GM12878 (cell line): ENCODE measurements around the gene ARTN. TPM values are rescaled to one million over a fixed set of nuclear protein-coding genes. Genes with fewer than 3 reads are reported as not detected.

ENCODE experiments used
- ATAC-seq: fragments of 200-7000 bp; cut with Tn5 transposase; 3 replicates; pipeline ENCODE4 v1.9.1; 2020; ENCODE audit warnings: mild to moderate bottlenecking, moderate library complexity
- BruUV-seq: library from RNA; stranded (reverse); fragments of 400-500 nt; replicated peaks from 2 replicates; lab custom pipeline; 2021; lab: Mats Ljungman, UMichigan
- CTCF ChIA-PET: fragments of 300-600 bp; sonication (Branson Sonifier 250); formaldehyde crosslinking; extraction: SDS; loops from one replicate; lab custom pipeline; 2021; ENCODE audit warnings: inconsistent platforms; lab: Yijun Ruan, JAX
- POLR2A ChIA-PET: fragments of 350-600 bp; formaldehyde crosslinking; extraction: SDS; loops from one replicate; lab custom pipeline; 2021; ENCODE audit warnings: inconsistent platforms; lab: Charles Lee
- RAD21 ChIA-PET: fragments of 300-600 bp; sonication (Branson Sonifier 250); formaldehyde crosslinking; loops from one replicate; lab custom pipeline; 2023; ENCODE audit warnings: antibody characterized with exemption; ENCODE audit not compliant: unreplicated experiment; lab: Charles Lee
- SMC1A ChIA-PET: fragments of 300-600 bp; sonication (Branson Sonifier 250); formaldehyde crosslinking; loops from one replicate; lab custom pipeline; 2023; ENCODE audit not compliant: unreplicated experiment, uncharacterized antibody; lab: Charles Lee
- DNase-seq: peaks from one replicate; pipeline ENCODE4 v3.0.0-alpha.2; 2011; ENCODE audit warnings: low read depth, low spot score
- FAIRE-seq: peaks from 3 replicates; lab custom pipeline; 2011; peaks lifted over from hg19 to GRCh38; lab: Jason Lieb, UNC
- H2AFZ ChIP-seq: 2 replicates; pipeline ENCODE4 v1.6.0; 2011; ENCODE audit warnings: low read depth, low read length, control low read depth; ENCODE audit not compliant: control insufficient read depth
- H3K27ac ChIP-seq: 2 replicates; pipeline ENCODE4 v1.5.1; 2011; ENCODE audit warnings: control low read depth; ENCODE audit not compliant: control insufficient read depth, insufficient read depth
- H3K27me3 ChIP-seq, 2 experiments: replicated peaks in 1 of 2; 2 replicates each; pipeline versions ENCODE4 v1.6.0 to v1.6.1; 2011; ENCODE audit warnings: low read length in 1 of 2; ENCODE audit not compliant: control insufficient read depth in 2 of 2, insufficient read depth in 2 of 2
- H3K36me3 ChIP-seq, 2 experiments: 2 replicates each; pipeline ENCODE4 v1.5.1; 2011; ENCODE audit warnings: low read length in 1 of 2; ENCODE audit not compliant: control insufficient read depth in 2 of 2, insufficient read depth in 2 of 2
- H3K4me1 ChIP-seq: 2 replicates; pipeline ENCODE4 v1.6.1; 2011; ENCODE audit warnings: mild to moderate bottlenecking, low read length, moderate library complexity, mixed read lengths; ENCODE audit not compliant: control insufficient read depth, insufficient read depth
- H3K4me2 ChIP-seq: 2 replicates; pipeline ENCODE4 v1.6.0; 2011; ENCODE audit warnings: control low read depth; ENCODE audit not compliant: control insufficient read depth, insufficient read depth
- H3K4me3 ChIP-seq: fragments of 200-600 bp; sonication (generic); 2 replicates; pipeline ENCODE4 v1.5.1; 2016
- H3K79me2 ChIP-seq: 2 replicates; pipeline ENCODE4 v1.6.0; 2011; ENCODE audit warnings: low read length; ENCODE audit not compliant: control insufficient read depth, insufficient read depth
- H3K9ac ChIP-seq: 2 replicates; pipeline ENCODE4 v1.8.0; 2011; ENCODE audit warnings: low read length, control low read depth, mixed read lengths; ENCODE audit not compliant: control insufficient read depth, insufficient read depth
- H3K9me3 ChIP-seq: replicated peaks from 3 replicates; pipeline ENCODE4 v1.5.1; 2011; ENCODE audit warnings: mild to moderate bottlenecking, low read length; ENCODE audit not compliant: control insufficient read depth, insufficient read depth
- H4K20me1 ChIP-seq: 2 replicates; pipeline ENCODE4 v1.6.0; 2011; ENCODE audit not compliant: control insufficient read depth, insufficient read depth
- CBX3 ChIP-seq: fragments of 200-600 bp; sonication (generic); IDR thresholded peaks from 2 replicates; pipeline ENCODE4 v1.6.1; 2016; ENCODE audit warnings: low read depth, borderline replicate concordance
- FOXK2 ChIP-seq: fragments of 450-650 bp; IDR thresholded peaks from 2 replicates; pipeline ENCODE4 v1.6.1; 2017; ENCODE audit warnings: mild to moderate bottlenecking, moderate library complexity
- MAX ChIP-seq: IDR thresholded peaks from 2 replicates; pipeline ENCODE4 v1.6.1; 2012; ENCODE audit warnings: low read depth, low read length, improper control_type of control experiment
- MXI1 ChIP-seq: fragments of 150-350 bp; IDR thresholded peaks from 2 replicates; pipeline ENCODE4 v1.6.1; 2011; ENCODE audit warnings: low read depth, mild to moderate bottlenecking, inconsistent platforms, low read length, improper control_type of control experiment
- NBN ChIP-seq: fragments of 450-650 bp; IDR thresholded peaks from 2 replicates; pipeline ENCODE4 v1.6.1; 2016
- PAX8 ChIP-seq: fragments of 450-650 bp; IDR thresholded peaks from 2 replicates; pipeline ENCODE4 v1.6.1; 2017; ENCODE audit warnings: mild to moderate bottlenecking, moderate library complexity
- PRDM15 ChIP-seq: fragments of 450-650 bp; formaldehyde crosslinking; IDR thresholded peaks from 2 replicates; pipeline ENCODE4 v1.4.0; 2020; ENCODE audit warnings: mild to moderate bottlenecking, moderate library complexity
- SIN3A ChIP-seq: IDR thresholded peaks from 2 replicates; pipeline ENCODE4 v1.6.1; 2012; ENCODE audit warnings: low read depth, low read length, improper control_type of control experiment
- SP1 ChIP-seq: IDR thresholded peaks from one replicate; pipeline ENCODE4 v1.6.1; 2011; ENCODE audit warnings: low read depth, low read length
- USF1 ChIP-seq: IDR thresholded peaks from 2 replicates; pipeline ENCODE4 v1.6.1; 2011; ENCODE audit warnings: borderline replicate concordance, low read depth, mild to moderate bottlenecking, moderate library complexity, mixed read lengths, low read length; ENCODE audit not compliant: insufficient read depth; ENCODE audit errors: extremely low read length
- ZBED1 ChIP-seq: IDR thresholded peaks from 2 replicates; pipeline ENCODE4 v1.6.1; 2016; ENCODE audit warnings: borderline replicate concordance
- ZNF687 ChIP-seq: fragments of 450-650 bp; IDR thresholded peaks from 2 replicates; pipeline ENCODE4 v1.6.1; 2017; ENCODE audit warnings: mild to moderate bottlenecking, moderate library complexity
- WGBS: methylation state at CpG from one replicate; pipeline ENCODE4 v1.1.6; 2016; ENCODE audit warnings: low lambda C conversion rate; ENCODE audit not compliant: insufficient replicate concordance, insufficient coverage; ENCODE audit errors: missing lambda C conversion rate; 5-methylcytosine and 5-hydroxymethylcytosine counted together
- in situ Hi-C: fragments of 300-500 bp; cut with MboI; formaldehyde crosslinking; loops from 9 replicates; pipeline ENCODE4 v1.14.3; 2018; ENCODE audit warnings: mixed read lengths
- intact Hi-C: fragments of 100-400 bp; cut with micrococcal nuclease; formaldehyde crosslinking; loops from one replicate; pipeline ENCODE4 v1.14.2; 2022; ENCODE audit not compliant: unreplicated experiment
- polyA plus RNA-seq, 11 experiments: library from polyadenylated mRNA; depleted of rRNA in 4 of 11; unstranded in 6 of 11; stranded (reverse) in 5 of 11; fragments of >200 nt; fragmentation: Nextera tagmentation in 4 of 11; fragmentation: Illumina TruSeq in 1 of 11; extraction: Ambion mirVana in 4 of 11; extraction: Trizol in 1 of 11; gene quantifications; 1 replicate in 1 of 11; 2 replicates in 10 of 11; pipeline versions ENCODE4 v1.2.1 to v1.2.3, GENCODE V29; 2011 to 2016; ENCODE audit warnings: inconsistent platforms in 2 of 11, missing spikeins in 2 of 11, low read depth in 1 of 11
- total RNA-seq, 4 experiments: library from RNA; depleted of rRNA in 3 of 4; stranded (reverse); fragments of >200 nt in 3 of 4; fragmentation: Illumina TruSeq in 1 of 4; extraction: Trizol in 1 of 4; gene quantifications; 2 replicates each; pipeline versions ENCODE4 v1.2.1 to v1.2.3, GENCODE V29; 2013 to 2021

ARTN gene
- total and polyA plus RNA-seq, 10 of the 15 experiments (the other 5 are each of a cell fraction or from before 2014, with no cell fraction given) = 0.06 to 2.1 (median 0.34) TPM; not detected in 1

GRCh38 chr1:43978264-43978550 is 44.6 kb downstream of the ARTN start:
- H3K79me2 ChIP-seq = peaks cover 45% of the 10 kb centered on the region
- ChIA-PET SMC1A (interaction anchor here (1.3 kb wide), 1 partner anchor 15 kb away, joined by 3 read pairs; no protein-coding TSS in a partner anchor), POLR2A (interaction anchor here (1.3 kb wide), 1 partner anchor 14 kb away, joined by 4 read pairs; no protein-coding TSS in a partner anchor), CTCF (interaction anchor here (1.0 to 1.4 kb wide), 3 partner anchors 12 to 43 kb away, joined by 3 to 5 read pairs (median 3); no protein-coding TSS in a partner anchor), RAD21 (no interaction called here)
- no peak overlapping the region for H3K27ac ChIP-seq
- H3K9ac ChIP-seq = no peak overlapping the region; the same call in 1 of the 2 replicates
- H3K27me3 ChIP-seq = no peaks in the 10 kb centered on the region
- in situ Hi-C loops = no loop called here
- no peaks in the 10 kb centered on the region for H4K20me1 ChIP-seq
- DNase-seq (no peak), ATAC-seq (no peak), FAIRE-seq (no peak)
- H3K9me3 ChIP-seq = no peaks in the 10 kb centered on the region
- H3K4me1 ChIP-seq = peaks cover 30% of the 10 kb centered on the region
- peak overlapping the region; percentile 94 for H3K4me2 ChIP-seq
- no peak overlapping the region for H2AFZ ChIP-seq
- peaks cover 0 to 7% of the 10 kb centered on the region in 2 experiments for H3K36me3 ChIP-seq
- no TSS peak for BruUV-seq
- intact Hi-C loops = no loop called here
- peak overlapping the region; percentile 69; the same call in 1 of the 2 replicates for H3K4me3 ChIP-seq
- WGBS = 67% methylated on average over 5 of the region's 5 CpGs
- TF ChIP-seq SP1 (no peak), USF1 (no peak), MXI1 (no peak), ZBED1 (no peak), MAX (no peak), FOXK2 (no peak), SIN3A (no peak), PAX8 (no peak), NBN (no peak), ZNF687 (no peak), CBX3 (no peak), PRDM15 (CRISPR knock-in tag) (no peak)
